Measurements from ENCODE around the gene IQSEC1. TPM values are rescaled to one million over a fixed set of nuclear protein-coding genes. Genes with fewer than 3 reads are reported as not detected.

The IQSEC1 gene
- total and polyA plus RNA-seq, 9 of the 15 experiments (the other 6 are each of a cell fraction or from before 2014, with no cell fraction given), result 0.56 to 39.0 (median 6.8) TPM

GRCh38 chr3:13096356-13096755 lies 23.1 kb upstream of the IQSEC1 start:
- Histone ChIP-seq H3K4me2 (ENCODE audit: insufficient read depth, low read length) (no peak overlapping the region), H3K27ac (ENCODE audit: extremely low read depth, low read depth, low read length) (no peak overlapping the region), H3K79me2 (ENCODE audit: control insufficient read depth, insufficient read depth, low read length) (no peaks in the 10 kb centered on the region), H3K9me1 (ENCODE audit: control insufficient read depth, insufficient read depth, low read length) (peaks cover 4% of the 10 kb centered on the region), H3K9ac (ENCODE audit: insufficient read depth in 1 of 2, low read depth in 2 of 2, low read length in 2 of 2) (no peak overlapping the region), H3K36me3 (ENCODE audit: control insufficient read depth, insufficient read depth, low read length) (no peaks in the 10 kb centered on the region), H4K20me1 (replicated peaks; ENCODE audit: control insufficient read depth, insufficient read depth, low read length) (0 out of 2 replicates have a peak, but pooled peaks cover 21% of the 10 kb centered on the region), H3K27me3 (ENCODE audit: control insufficient read depth in 2 of 2, insufficient read depth in 2 of 2, low read length in 2 of 2) (peaks cover 49 to 83% of the 10 kb centered on the region in 2 experiments; a peak in 4 of 5 replicates), H3K4me1 (replicated peaks in 1 of 2; ENCODE audit: control insufficient read depth in 2 of 2, insufficient read depth in 2 of 2, low read length in 2 of 2) (peaks cover 2 to 14% of the 10 kb centered on the region in 2 experiments; a peak in 3 of 5 replicates), H2AFZ (ENCODE audit: low read depth, low read length) (no peak overlapping the region), H3K4me3 (no peak overlapping the region), H3K9me3 (replicated peaks; ENCODE audit: control insufficient read depth, insufficient read depth, low read depth, low read length) (no peaks in the 10 kb centered on the region)
- TF ChIP-seq MAFK (IDR thresholded peaks at IDR 0.05; ENCODE audit: low read length) (no peak), RHOXF2B (CRISPR knock-in tag; conservative IDR thresholded peaks at IDR 0.05) (no peak), KLF6 (CRISPR knock-in tag; IDR thresholded peaks at IDR 0.05; ENCODE audit: borderline replicate concordance) (no peak), MED1 (CRISPR knock-in tag; IDR thresholded peaks at IDR 0.05; ENCODE audit: borderline replicate concordance) (no peak), RFX7 (CRISPR knock-in tag; IDR thresholded peaks at IDR 0.05) (no peak), MEF2A (IDR thresholded peaks at IDR 0.05; ENCODE audit: control insufficient read depth, low read depth, low read length) (no peak)
- TF ChIP-seq, protein P1, sequence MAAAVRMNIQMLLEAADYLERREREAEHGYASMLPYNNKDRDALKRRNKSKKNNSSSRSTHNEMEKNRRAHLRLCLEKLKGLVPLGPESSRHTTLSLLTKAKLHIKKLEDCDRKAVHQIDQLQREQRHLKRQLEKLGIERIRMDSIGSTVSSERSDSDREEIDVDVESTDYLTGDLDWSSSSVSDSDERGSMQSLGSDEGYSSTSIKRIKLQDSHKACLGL (CRISPR knock-in tag; IDR thresholded peaks at IDR 0.05; ENCODE audit: borderline replicate concordance, poor library complexity, severe bottlenecking), result no peak
- TF ChIP-seq, protein P2, sequence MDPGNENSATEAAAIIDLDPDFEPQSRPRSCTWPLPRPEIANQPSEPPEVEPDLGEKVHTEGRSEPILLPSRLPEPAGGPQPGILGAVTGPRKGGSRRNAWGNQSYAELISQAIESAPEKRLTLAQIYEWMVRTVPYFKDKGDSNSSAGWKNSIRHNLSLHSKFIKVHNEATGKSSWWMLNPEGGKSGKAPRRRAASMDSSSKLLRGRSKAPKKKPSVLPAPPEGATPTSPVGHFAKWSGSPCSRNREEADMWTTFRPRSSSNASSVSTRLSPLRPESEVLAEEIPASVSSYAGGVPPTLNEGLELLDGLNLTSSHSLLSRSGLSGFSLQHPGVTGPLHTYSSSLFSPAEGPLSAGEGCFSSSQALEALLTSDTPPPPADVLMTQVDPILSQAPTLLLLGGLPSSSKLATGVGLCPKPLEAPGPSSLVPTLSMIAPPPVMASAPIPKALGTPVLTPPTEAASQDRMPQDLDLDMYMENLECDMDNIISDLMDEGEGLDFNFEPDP (CRISPR knock-in tag; IDR thresholded peaks at IDR 0.05), result no peak
- no TSS peak for BruUV-seq (replicated peaks)
- 0% methylated on average over 8 of the region's 8 CpGs for WGBS (ENCODE audit: insufficient coverage, low coverage, missing lambda C conversion rate)
- POLR2A ChIA-PET, result interaction anchor here (0.6 kb wide), 1 partner anchor 31 kb away, joined by 3 read pairs; no protein-coding TSS in a partner anchor
- CTCF ChIA-PET (ENCODE audit: low intra/inter-chr PET ratio), result no interaction called here
- in situ Hi-C loops (cut with MboI), result loop anchor here (10.0 kb wide), 1 partner anchor 548 kb away; no protein-coding TSS in a partner anchor
- FAIRE-seq (no peak), DNase-seq (ENCODE audit: extremely low read depth in 1 of 4, low spot score in 3 of 4) (no peak), ATAC-seq (no peak)
- intact Hi-C loops (cut with micrococcal nuclease), result loop anchor here (10.0 kb wide), 1 partner anchor 98 kb away; no protein-coding TSS in a partner anchor
